ENCODE results near the gene POM121L2. TPM values are rescaled to one million over a fixed set of nuclear protein-coding genes. Genes with fewer than 3 reads are reported as not detected.

Gene POM121L2
- total and polyA plus RNA-seq, 9 of the 15 experiments (the other 6 are each of a cell fraction or from before 2014, with no cell fraction given), result 0.23 to 0.45 TPM; not detected in 7

DNA sequence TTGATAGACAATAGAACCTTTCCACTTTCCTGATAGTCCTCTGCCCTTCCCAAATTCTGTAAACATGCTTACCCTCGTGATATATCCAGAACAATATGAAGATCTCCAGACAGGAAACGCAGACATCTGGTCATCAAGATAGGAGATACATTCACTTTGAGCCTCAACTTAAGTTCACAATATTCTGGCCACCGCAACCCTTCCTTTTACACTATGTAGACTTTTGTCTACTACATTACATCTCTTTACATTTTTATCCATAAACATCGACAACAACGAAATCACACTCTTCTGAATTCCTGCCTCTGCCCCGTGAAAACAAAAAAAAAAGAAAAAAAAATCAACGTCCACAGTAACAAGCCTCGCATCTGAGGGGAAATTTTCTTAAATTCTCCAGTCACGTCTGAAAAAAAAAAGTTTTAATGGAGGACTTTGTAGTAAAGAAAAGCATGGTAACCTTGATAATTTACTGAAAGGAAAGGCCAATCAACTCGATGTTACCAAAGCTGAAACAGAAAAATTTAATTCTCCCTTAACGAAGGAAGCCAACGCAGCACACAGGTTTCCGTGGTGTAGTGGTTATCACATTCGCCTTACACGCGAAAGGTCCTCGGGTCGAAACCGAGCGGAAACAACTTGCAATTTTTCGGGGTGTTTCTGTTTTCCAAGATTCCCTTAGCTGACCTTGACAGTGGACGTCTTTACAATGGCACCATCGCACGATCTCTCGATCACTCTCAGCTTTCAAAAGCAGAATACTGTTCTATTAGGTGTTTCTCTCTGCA, 21.8 kb downstream of the POM121L2 start (continued):
- TF ChIP-seq PRPF4 (IDR thresholded peaks at IDR 0.05; ENCODE audit: insufficient read depth, low read depth, low read length, poor library complexity, severe bottlenecking), result no peak
- 0 out of 2 replicates have a peak, but pooled peaks have one; percentile 30 for TF ChIP-seq RB1 (IDR thresholded peaks at IDR 0.05; ENCODE audit: low read depth)
- peak; percentile 4; the same call in 1 of the 2 replicates for TF ChIP-seq ZNF449 (CRISPR knock-in tag; IDR thresholded peaks at IDR 0.05)
- no peak; a peak in 1 of 4 replicates for TF ChIP-seq NONO (IDR thresholded peaks at IDR 0.05; ENCODE audit: low read depth in 2 of 2, low read length in 1 of 2)
- TF ChIP-seq SREBF1 (IDR thresholded peaks at IDR 0.05; ENCODE audit: borderline replicate concordance, low read depth, low read length), result no peak
- peak; percentile 59 to 87 for TF ChIP-seq RCOR1 (IDR thresholded peaks at IDR 0.05; ENCODE audit: borderline replicate concordance in 1 of 2, low read depth in 2 of 2, low read length in 2 of 2)
- peak in 1 of 2 experiments; percentile 82; a peak in 1 of 4 replicates for TF ChIP-seq BCLAF1 (IDR thresholded peaks at IDR 0.05; ENCODE audit: borderline replicate concordance in 1 of 2, control insufficient read depth in 1 of 2, low read depth in 2 of 2, low read length in 1 of 2)
- no peak for TF ChIP-seq EWSR1 (IDR thresholded peaks at IDR 0.05; ENCODE audit: borderline replicate concordance, low read depth, partially characterized antibody)
- TF ChIP-seq, protein P1, sequence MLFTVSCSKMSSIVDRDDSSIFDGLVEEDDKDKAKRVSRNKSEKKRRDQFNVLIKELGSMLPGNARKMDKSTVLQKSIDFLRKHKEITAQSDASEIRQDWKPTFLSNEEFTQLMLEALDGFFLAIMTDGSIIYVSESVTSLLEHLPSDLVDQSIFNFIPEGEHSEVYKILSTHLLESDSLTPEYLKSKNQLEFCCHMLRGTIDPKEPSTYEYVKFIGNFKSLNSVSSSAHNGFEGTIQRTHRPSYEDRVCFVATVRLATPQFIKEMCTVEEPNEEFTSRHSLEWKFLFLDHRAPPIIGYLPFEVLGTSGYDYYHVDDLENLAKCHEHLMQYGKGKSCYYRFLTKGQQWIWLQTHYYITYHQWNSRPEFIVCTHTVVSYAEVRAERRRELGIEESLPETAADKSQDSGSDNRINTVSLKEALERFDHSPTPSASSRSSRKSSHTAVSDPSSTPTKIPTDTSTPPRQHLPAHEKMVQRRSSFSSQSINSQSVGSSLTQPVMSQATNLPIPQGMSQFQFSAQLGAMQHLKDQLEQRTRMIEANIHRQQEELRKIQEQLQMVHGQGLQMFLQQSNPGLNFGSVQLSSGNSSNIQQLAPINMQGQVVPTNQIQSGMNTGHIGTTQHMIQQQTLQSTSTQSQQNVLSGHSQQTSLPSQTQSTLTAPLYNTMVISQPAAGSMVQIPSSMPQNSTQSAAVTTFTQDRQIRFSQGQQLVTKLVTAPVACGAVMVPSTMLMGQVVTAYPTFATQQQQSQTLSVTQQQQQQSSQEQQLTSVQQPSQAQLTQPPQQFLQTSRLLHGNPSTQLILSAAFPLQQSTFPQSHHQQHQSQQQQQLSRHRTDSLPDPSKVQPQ (CRISPR knock-in tag; IDR thresholded peaks at IDR 0.05; ENCODE audit: borderline replicate concordance), result no peak
- TF ChIP-seq TAF9B (IDR thresholded peaks at IDR 0.05; ENCODE audit: partially characterized antibody), result peak; percentile 38
- peak; percentile 16; the same call in 1 of the 2 replicates for TF ChIP-seq CTBP1 (IDR thresholded peaks at IDR 0.05; ENCODE audit: borderline replicate concordance)
- TF ChIP-seq ZNF384 (IDR thresholded peaks at IDR 0.05; ENCODE audit: low read depth, low read length), result peak; percentile 52; the same call in 1 of the 2 replicates
- TF ChIP-seq, protein P2, sequence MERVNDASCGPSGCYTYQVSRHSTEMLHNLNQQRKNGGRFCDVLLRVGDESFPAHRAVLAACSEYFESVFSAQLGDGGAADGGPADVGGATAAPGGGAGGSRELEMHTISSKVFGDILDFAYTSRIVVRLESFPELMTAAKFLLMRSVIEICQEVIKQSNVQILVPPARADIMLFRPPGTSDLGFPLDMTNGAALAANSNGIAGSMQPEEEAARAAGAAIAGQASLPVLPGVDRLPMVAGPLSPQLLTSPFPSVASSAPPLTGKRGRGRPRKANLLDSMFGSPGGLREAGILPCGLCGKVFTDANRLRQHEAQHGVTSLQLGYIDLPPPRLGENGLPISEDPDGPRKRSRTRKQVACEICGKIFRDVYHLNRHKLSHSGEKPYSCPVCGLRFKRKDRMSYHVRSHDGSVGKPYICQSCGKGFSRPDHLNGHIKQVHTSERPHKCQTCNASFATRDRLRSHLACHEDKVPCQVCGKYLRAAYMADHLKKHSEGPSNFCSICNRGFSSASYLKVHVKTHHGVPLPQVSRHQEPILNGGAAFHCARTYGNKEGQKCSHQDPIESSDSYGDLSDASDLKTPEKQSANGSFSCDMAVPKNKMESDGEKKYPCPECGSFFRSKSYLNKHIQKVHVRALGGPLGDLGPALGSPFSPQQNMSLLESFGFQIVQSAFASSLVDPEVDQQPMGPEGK (CRISPR knock-in tag; IDR thresholded peaks at IDR 0.05; ENCODE audit: borderline replicate concordance), result no peak
- TF ChIP-seq NR1H2 (CRISPR knock-in tag; IDR thresholded peaks at IDR 0.05), result no peak
- TF ChIP-seq TFAM (CRISPR knock-in tag; conservative IDR thresholded peaks at IDR 0.05), result no peak
